Hindlimb muscle (tissue), 1 donor: ENCODE measurements around the gene CELF2. TPM values are rescaled to one million over a fixed set of nuclear protein-coding genes. Genes with fewer than 3 reads are reported as not detected.
"Not testable (repeated sequence)": the region's sequence is repeated elsewhere in the genome, so short reads cannot be mapped to it uniquely, and the experiment has no call there.

ENCODE experiments used
- DNase-seq: peaks from one replicate; pipeline ENCODE4 v3.0.0-alpha.2; 2013
- polyA plus RNA-seq: library from polyadenylated mRNA; unstranded; fragments of 120-200 nt; gene quantifications from one replicate; pipeline ENCODE4 v1.2.1, GENCODE V29; 2013; ENCODE audit not compliant: insufficient read length

Gene CELF2
- polyA plus RNA-seq, 1 donor = 90.1 TPM

GRCh38 chr10:11177926-11178471 is 160.3 kb downstream of the CELF2 start:
- DNase-seq = no peak

DNA sequence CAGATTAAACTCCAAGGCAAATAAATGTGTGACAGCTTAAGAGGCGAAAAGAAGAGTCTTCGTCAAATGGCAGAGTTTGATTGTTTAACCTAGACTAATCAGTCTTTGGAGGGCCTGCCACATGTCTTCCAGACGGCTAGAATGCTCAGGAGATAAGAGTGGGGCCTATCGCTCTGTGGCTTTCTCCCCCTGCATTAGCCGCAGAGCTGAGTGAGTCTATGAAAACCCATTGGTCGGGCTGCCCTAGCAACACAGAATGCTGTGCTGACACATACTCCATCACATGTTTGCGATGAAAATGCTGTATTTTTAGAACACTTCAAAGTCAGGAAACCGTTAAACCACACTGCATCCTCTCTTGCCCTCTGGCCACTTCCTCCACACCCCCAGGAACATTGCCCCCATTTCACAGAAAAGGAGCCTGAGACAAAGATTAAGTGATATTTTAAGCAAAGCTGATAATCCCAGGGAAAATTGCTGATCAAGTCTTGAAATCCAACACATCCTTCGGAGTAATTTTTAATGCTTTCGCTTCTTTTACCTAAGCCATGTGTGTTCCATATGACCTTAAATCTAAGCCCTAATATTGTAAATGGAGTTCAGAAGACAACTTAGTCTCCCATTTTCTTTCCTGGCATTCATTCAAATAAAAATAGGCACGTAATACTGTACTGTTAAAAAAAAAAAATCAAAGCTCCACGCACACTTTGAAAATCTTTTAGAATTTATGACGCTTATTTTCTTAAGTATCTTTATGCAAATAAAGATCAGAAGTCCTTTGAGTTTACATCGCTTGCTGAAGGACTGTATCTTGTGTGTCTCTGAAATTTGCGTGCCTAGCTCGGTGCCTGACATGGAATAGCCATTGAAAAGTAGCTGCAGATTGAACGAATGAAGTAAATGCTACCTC is 161.2 kb downstream of the CELF2 start:
- no peak for DNase-seq

- DNase-seq = no peak
These were observed 161.9 kb downstream of the CELF2 start for GRCh38 chr10:11179516-11180105.

GRCh38 chr10:11180228-11180627 is 162.6 kb downstream of the CELF2 start:
- DNase-seq = no peak

DNA sequence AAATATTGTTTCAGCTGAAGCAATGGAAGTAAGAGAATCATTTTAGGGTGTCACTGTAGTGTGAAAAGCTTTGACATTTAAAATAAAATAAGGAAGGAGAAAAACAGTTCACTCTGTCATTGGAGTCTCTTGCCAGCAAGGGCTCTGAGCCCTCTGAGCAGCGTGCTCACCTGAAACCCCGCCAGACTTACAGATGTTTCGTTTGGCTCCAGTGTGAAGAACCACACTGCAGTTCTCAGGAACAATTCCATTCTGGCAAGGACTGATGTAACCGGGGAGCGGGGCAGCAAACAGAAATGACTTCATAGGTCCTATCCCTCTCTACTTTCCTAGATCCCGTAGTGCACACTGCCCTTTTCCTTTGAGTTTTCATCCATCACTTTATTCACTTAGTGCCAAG is 164.3 kb downstream of the CELF2 start:
- DNase-seq = no peak

DNA sequence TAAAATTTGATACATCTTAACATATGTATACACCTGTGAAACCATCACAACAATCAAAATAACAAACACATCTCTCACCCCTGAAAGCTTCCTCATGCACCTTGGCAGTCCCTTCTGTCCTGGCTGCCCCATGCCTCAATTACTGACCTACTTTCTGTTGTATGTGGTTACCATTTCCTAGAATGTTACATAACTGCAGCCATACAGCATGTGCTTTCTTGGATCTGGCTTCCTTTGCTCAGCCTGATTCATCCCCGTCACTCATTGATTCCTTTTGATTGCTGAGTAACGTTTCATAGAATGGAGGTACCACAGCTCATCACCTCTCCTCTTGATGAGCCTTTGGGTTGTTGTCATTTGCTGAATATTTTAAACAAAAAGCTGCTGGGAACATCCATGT is 165.3 kb downstream of the CELF2 start:
- no peak for DNase-seq

GRCh38 chr10:11184093-11184492 is 166.4 kb downstream of the CELF2 start:
- no peak for DNase-seq

DNA sequence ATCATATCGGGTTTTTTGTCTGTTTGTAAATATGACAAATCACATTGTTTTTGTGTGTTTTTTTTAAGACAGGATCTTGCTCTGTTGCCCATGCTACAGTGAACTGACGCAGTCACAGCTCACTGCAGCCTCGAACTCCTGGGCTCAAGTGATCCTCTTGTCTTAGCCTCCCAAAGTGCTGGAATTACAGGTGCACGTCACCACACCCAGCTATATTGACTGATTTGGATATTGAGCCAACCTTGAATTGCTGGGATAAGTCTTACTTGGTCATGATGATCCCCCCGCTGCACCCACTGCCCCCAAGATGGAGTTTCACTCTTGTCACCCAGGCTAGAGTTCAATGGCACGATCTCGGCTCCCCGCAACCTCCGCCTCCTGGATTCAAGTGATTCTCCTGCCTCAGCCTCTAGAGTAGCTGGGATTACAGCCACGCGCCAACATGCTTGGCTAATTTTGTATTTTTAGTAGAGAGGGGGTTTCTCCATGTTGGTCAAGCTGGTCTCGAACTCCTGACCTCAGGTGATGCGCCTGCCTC is 167.5 kb downstream of the CELF2 start:
- DNase-seq = not testable (repeated sequence)

GRCh38 chr10:11186374-11186773 is 168.7 kb downstream of the CELF2 start:
- DNase-seq = no peak

DNA sequence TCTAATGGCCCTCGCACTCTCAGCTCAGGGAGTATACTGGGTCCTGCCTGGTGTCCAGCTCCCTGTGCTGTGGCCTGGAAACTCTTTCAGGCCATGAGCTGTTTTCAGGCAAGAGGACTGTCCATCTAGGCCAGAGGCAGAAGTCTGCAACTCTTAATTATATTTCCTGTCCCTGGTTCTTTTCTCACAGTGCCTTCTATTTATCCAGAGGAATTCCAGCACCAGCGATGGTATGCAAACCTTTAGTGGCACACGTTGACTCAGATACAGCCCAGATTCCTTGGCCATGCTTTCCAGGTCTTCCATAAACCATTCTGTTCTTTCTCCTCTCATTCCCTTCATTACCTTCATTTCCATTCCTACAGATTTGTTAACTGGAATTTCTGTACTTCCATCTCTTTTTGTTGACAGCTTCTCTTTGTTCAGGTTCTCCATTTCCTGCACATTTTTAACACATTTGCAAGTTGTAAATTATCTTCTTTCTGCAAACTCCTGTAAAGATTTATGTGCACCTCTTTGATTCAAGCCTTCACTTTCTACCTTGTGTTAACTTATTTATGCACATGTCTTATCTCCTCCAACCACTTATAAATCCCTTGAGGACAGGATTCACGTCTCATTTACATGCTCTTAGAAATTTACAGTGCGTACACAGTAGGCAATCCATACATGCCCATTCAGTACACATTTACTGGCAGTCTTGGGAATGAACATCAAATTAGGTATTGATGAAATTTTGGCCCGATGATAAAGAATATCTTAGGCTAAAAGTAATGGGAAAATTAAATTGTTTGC is 172.1 kb downstream of the CELF2 start:
- DNase-seq = no peak

- DNase-seq = no peak
These were observed 173.5 kb downstream of the CELF2 start for GRCh38 chr10:11191190-11191589.

DNA sequence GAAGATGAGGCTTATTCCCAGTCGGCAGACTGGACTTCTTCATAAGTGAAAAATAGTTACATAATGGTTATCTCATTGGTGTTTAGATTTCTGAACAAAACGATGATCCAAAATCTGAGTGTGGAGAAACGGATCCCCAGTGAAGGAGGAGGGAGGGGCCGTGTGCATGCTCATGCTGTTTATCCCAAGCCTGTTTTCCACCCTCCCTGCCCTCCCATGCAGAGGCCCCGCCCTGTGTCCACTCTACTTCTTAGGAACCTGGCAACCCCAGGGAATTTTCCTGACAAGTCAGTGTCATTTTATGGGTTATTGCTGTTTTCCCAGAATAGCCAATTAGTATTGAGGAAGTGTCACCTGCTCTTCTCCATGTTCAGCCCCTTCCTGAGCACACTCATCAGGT is 174.0 kb downstream of the CELF2 start:
- DNase-seq = no peak

DNA sequence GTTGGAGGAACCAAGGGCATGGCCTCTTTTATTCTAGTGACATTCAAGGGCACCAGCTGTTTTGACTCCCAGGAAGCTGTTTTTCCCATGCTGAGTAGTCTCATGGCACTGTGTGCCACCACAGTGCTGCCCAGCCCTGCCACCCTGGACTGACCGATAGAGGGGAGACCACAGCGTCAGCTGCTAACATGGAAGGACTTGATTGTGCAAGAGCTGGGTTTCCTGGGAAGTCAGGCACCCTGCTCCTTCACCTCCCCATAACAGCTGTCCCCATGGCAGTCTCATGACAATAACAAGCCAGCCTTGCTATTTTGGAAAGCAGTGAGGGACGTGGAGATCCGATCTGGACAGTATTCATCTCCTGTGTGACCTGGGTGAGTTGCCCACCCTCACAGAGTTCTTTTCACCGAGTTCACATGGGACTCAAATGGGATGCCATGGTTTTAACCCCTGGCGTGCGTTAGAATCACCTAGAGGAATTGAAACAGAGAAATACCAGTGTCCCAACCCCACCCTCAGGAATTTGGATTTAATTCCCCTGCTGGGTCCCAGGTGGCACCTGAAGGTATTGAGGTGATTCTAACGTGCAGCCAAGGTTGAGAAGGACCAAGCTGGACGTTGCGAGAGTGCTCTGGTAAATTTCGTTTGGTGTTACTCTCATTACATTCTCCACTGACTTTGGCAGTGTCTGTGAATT is 174.8 kb downstream of the CELF2 start:
- DNase-seq = peak; percentile 31

GRCh38 chr10:11193001-11193551 is 175.4 kb downstream of the CELF2 start:
- DNase-seq = no peak

DNA sequence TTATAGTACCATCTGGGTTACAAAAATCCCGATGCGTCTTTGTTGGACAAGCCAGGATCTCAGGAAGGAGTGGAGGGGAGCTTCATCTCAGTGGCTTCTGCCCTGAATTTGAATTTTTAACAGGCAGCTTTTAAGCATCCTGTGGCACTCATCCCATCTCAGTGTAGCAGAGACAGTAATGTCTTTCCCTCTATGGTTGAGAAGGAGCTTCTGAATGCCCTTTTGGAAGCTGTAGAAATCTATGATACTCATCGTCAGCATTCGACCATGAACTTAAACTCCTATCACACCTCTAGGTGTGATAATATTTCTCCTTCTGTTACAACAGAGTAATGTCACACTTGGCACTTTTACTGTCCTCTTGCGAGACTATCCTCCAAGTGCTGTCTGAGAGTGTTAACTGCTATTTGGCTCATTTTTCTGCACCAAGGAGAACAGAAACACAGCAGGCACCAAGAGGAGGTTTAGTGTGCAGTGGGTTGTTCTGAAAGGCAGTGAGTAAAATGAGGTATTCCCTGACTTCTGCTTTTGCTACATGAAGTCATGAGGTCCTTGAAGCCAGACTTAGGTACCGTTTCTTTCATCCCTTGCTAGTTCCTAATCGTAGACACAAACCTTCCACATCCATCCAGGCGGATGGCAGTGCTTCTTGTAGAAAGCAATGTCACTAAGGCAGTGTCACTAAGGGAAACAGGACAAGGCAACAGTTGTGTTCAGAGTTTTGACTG is 177.4 kb downstream of the CELF2 start:
- no peak for DNase-seq

DNA sequence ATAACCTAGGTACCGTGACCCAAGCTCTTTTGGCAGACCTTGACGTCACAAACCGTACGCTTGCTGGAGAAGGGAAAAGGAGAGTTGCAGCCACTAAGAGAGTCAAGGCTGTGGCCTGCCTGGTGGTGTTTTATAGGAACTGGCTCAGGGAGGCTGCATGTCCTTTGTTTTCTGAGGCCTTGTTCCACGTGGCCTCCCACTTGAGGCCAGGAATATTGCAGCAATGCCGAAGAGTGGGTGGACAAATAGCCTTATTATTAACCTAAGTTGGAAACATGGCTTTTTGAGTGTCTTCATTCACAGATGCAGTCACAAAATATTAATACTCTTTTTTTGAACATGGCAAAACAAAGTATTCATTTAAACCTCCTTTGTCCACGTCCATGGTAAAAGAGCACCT is 178.0 kb downstream of the CELF2 start:
- DNase-seq = no peak

- no peak for DNase-seq
These were observed 179.6 kb downstream of the CELF2 start for GRCh38 chr10:11197266-11197712.

DNA sequence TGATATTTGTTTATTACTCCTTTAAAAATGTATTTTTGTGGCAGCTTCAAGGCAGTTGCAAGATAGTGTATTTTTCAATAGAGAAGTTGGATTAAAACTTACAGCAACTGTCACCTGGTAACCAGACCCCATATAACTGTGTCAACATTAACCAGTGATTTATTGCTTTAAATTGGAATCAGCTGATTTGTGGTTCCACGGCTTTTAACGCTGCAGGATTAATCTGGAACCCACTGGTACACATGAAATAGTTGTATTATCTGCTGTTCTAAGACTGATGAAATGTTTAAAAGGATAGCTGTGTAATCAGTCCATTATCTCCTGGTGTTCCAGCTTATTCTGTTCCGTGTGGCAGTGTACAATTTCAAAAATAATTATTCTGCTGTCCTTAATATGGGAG is 180.2 kb downstream of the CELF2 start:
- no peak for DNase-seq

- DNase-seq = no peak
These were observed 184.2 kb downstream of the CELF2 start for GRCh38 chr10:11201911-11202310.

- no peak for DNase-seq
These were observed 186.8 kb downstream of the CELF2 start for GRCh38 chr10:11204351-11204942.
